GM12891 (cell line): ENCODE data around the gene S100A8. TPM values are rescaled to one million over a fixed set of nuclear protein-coding genes. Genes with fewer than 3 reads are reported as not detected.

Experiments
- DNase-seq: peaks from one replicate; pipeline ENCODE4 v3.0.0; 2011; ENCODE audit warnings: low spot score; ENCODE audit not compliant: insufficient read length
- FAIRE-seq: peaks from 2 replicates; lab custom pipeline; 2011; peaks lifted over from hg19 to GRCh38; lab: Jason Lieb, UNC
- PAX5 ChIP-seq: IDR thresholded peaks from 2 replicates; pipeline ENCODE4 v1.6.1; 2011; ENCODE audit warnings: low read length, moderate library complexity, mild to moderate bottlenecking; ENCODE audit not compliant: insufficient read depth, severe bottlenecking
- POLR2A ChIP-seq: IDR thresholded peaks from 2 replicates; pipeline ENCODE4 v1.6.1; 2011; ENCODE audit warnings: low read depth, low read length, control low read depth
- POLR2AphosphoS5 ChIP-seq: IDR thresholded peaks from 2 replicates; pipeline ENCODE4 v1.6.1; 2011; ENCODE audit warnings: low read depth, low read length, control low read depth
- POU2F2 ChIP-seq: IDR thresholded peaks from 2 replicates; pipeline ENCODE4 v1.6.1; 2011; ENCODE audit warnings: low read depth, mild to moderate bottlenecking, control low read depth, low read length, moderate library complexity
- SPI1 ChIP-seq: IDR thresholded peaks from 2 replicates; pipeline ENCODE4 v1.6.1; 2011; ENCODE audit warnings: low read depth, low read length, control low read depth
- TAF1 ChIP-seq: IDR thresholded peaks from 2 replicates; pipeline ENCODE4 v1.6.1; 2011; ENCODE audit warnings: low read depth, low read length, control low read depth
- polyA plus RNA-seq: library from polyadenylated mRNA; unstranded; fragments of >200 nt; gene quantifications from one replicate; pipeline ENCODE4 v1.2.1, GENCODE V29; 2012; ENCODE audit warnings: low read depth, missing spikeins, inconsistent platforms; ENCODE audit not compliant: missing spikeins

Gene S100A8
- polyA plus RNA-seq, result not detected

- TF ChIP-seq POU2F2, result no peak
- TF ChIP-seq SPI1, result no peak
- no peak for TF ChIP-seq POLR2A
- TF ChIP-seq TAF1, result no peak
- no peak for TF ChIP-seq PAX5
- TF ChIP-seq POLR2AphosphoS5, result no peak
- FAIRE-seq, result no peak
- no peak for DNase-seq
Measured at GRCh38 chr1:153390938-153391710, at the start of gene S100A8. TSS of gene S100A8 (minus strand) at chr1:153391073. CDS start at chr1:153390535, 538 bp downstream.

- TF ChIP-seq PAX5, result no peak
- TF ChIP-seq SPI1, result no peak
- no peak for FAIRE-seq
- DNase-seq, result no peak
Measured at GRCh38 chr1:153439273-153439672, 48.4 kb upstream of the S100A8 start.

DNA sequence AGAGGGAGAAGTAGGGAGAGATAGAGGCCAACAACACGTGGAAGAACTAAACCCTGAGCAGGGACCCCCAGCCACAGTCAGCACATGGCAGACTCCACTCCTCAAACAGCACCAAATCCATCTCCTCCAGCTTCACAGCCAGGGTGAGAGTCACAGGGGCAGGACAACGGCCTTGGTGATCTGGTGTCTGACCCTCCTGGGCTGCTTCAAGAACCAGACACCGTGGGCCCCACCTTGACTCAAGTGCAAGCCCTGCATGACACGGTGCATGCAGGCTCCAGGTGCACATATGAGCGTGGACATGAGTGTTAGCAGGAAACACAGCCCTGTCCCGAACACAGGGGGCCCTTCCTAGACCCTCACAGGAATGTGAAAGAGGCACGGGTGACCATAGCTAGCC lies 47.7 kb upstream of the S100A8 start:
- no peak for DNase-seq
- FAIRE-seq, result no peak
- no peak for TF ChIP-seq SPI1
- no peak for TF ChIP-seq POLR2A
- TF ChIP-seq POU2F2, result no peak

DNA sequence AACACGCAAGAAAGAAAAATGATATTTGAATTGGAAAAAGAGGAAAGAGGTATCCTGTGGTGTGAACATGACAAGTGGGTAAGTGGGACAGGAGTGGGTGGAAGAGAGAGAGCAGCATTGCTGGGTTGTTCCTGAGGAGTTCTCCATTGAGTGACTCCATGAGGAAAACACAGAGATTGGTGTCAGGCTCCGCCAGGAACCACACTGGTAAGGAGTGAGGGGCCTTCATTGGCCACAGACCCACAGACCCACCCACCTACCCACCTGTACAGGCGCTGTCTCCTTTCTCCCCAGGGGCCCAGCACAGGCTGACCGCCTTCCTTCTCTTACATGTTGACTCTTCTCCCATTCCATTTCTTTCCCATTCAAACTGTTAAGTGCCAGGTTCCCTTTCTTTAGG lies 46.4 kb upstream of the S100A8 start:
- no peak for FAIRE-seq
- DNase-seq, result no peak
- TF ChIP-seq TAF1 (no peak), POU2F2 (no peak), SPI1 (no peak), POLR2A (no peak), POLR2AphosphoS5 (no peak), PAX5 (no peak)

GRCh38 chr1:153434746-153435455 lies 44.0 kb upstream of the S100A8 start:
- no peak for TF ChIP-seq PAX5
- TF ChIP-seq POLR2AphosphoS5, result no peak
- FAIRE-seq, result no peak
- DNase-seq, result no peak

- DNase-seq (no peak), FAIRE-seq (no peak)
- no peak for TF ChIP-seq POLR2AphosphoS5
- TF ChIP-seq POLR2A, result no peak
- no peak for TF ChIP-seq PAX5
- no peak for TF ChIP-seq POU2F2
- no peak for TF ChIP-seq TAF1
Measured at GRCh38 chr1:153432874-153433681, 42.2 kb upstream of the S100A8 start.

GRCh38 chr1:153431928-153432327 lies 41.1 kb upstream of the S100A8 start:
- FAIRE-seq, result no peak
- TF ChIP-seq POLR2AphosphoS5 (no peak), TAF1 (no peak), SPI1 (no peak), POLR2A (no peak), PAX5 (no peak), POU2F2 (no peak)
- DNase-seq, result no peak

DNA sequence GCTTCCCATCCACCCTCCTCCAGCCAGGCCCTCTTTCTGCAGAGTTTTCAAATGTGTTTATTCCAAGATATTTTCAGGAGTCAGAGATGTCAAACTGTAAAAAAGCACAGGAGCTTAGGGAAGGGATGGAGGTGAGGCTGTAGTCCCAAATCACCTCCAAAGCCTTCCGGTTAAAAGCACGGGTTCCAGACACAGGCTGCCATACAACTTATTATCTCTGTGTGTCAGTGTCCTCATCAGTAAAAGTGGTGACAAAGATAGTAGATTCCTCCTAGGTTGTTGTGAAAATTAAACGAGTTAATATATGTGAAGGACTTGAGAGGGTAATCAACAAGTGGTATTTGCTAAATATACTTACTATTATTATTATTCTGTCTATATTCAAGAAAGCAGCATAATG lies 40.6 kb upstream of the S100A8 start:
- no peak for DNase-seq
- FAIRE-seq, result no peak

GRCh38 chr1:153431002-153431401 lies 40.1 kb upstream of the S100A8 start:
- DNase-seq, result no peak
- no peak for TF ChIP-seq POLR2AphosphoS5
- no peak for FAIRE-seq

More for the DNA sequence above, 40.6 kb upstream of the S100A8 start:
- TF ChIP-seq PAX5 (no peak), POLR2A (no peak), TAF1 (no peak), POLR2AphosphoS5 (no peak), POU2F2 (no peak), SPI1 (no peak)

GRCh38 chr1:153430561-153430960 lies 39.7 kb upstream of the S100A8 start:
- TF ChIP-seq POLR2A, result no peak
- TF ChIP-seq POU2F2, result no peak
- TF ChIP-seq PAX5, result no peak
- no peak for TF ChIP-seq POLR2AphosphoS5
- TF ChIP-seq TAF1, result no peak
- no peak for TF ChIP-seq SPI1
- FAIRE-seq (no peak), DNase-seq (no peak)
